ENCODE measurements around the gene NCAPG2. TPM values are rescaled to one million over a fixed set of nuclear protein-coding genes. Genes with fewer than 3 reads are reported as not detected.

The NCAPG2 gene
- total and polyA plus RNA-seq, 2 of the 13 experiments (the other 11 are each of a cell fraction or from before 2014, with no cell fraction given) = 15.1 to 30.7 TPM

GRCh38 chr7:158623241-158623640 lies 81.4 kb downstream of the NCAPG2 start:
- ChIA-PET CTCF (ENCODE audit: low intra/inter-chr PET ratio, low total read pairs) (no interaction called here), POLR2A (no interaction called here)
- H3K9ac ChIP-seq (ENCODE audit: insufficient read depth, low read depth, low read length) = no peak overlapping the region
- H3K27me3 ChIP-seq (ENCODE audit: control insufficient read depth in 1 of 2, insufficient read depth in 2 of 2, low read length in 2 of 2) = no peaks in the 10 kb centered on the region
- no peaks in the 10 kb centered on the region for H3K36me3 ChIP-seq (replicated peaks in 1 of 2; ENCODE audit: control insufficient read depth in 1 of 2, insufficient read depth in 2 of 2, low read length in 2 of 2)
- H3K27ac ChIP-seq (ENCODE audit: extremely low read length, insufficient read depth, low read length) = no peak overlapping the region
- in situ Hi-C loops (cut with HindIII; ENCODE audit: extremely low pct_ligation_motif_present, low pct_unique_long_range_greater_than_20kb) = no loop called here
- no peaks in the 10 kb centered on the region for H3K9me3 ChIP-seq (ENCODE audit: low read length)
- no peaks in the 10 kb centered on the region for H4K20me1 ChIP-seq (ENCODE audit: insufficient read depth, low read length)
- ATAC-seq (no peak), DNase-seq (ENCODE audit: low spot score) (no peak), FAIRE-seq (no peak)
- no peak overlapping the region for H3K4me3 ChIP-seq (replicated peaks in 1 of 3; ENCODE audit: insufficient read depth in 1 of 3, low read depth in 2 of 3, low read length in 3 of 3)
- 99% methylated on average over 13 of the region's 13 CpGs for WGBS (ENCODE audit: low lambda C conversion rate)
- intact Hi-C loops (cut with micrococcal nuclease; ENCODE audit: unreplicated experiment) = no loop called here
- H3K4me2 ChIP-seq (ENCODE audit: low read depth, low read length) = no peak overlapping the region
- no TSS peak for BruUV-seq (replicated peaks)
- H3K79me2 ChIP-seq (ENCODE audit: insufficient read depth, low read length) = no peaks in the 10 kb centered on the region
- no peak overlapping the region for H2AFZ ChIP-seq (ENCODE audit: low read length)
- H3K4me1 ChIP-seq (ENCODE audit: insufficient read depth, low read length) = peaks cover 22% of the 10 kb centered on the region
- no peak for TF ChIP-seq TCF7 (IDR thresholded peaks at IDR 0.05; ENCODE audit: low read depth)
- TF ChIP-seq SNRNP70 (IDR thresholded peaks at IDR 0.05; ENCODE audit: low read depth, low read length) = no peak
- TF ChIP-seq ZNF577 (CRISPR knock-in tag; IDR thresholded peaks at IDR 0.05; ENCODE audit: borderline replicate concordance, low read depth) = no peak
- TF ChIP-seq ZBTB8A (CRISPR knock-in tag; IDR thresholded peaks at IDR 0.05; ENCODE audit: borderline replicate concordance, low read depth) = no peak
- no peak for TF ChIP-seq ZBTB34 (CRISPR knock-in tag; IDR thresholded peaks at IDR 0.05)
- no peak for TF ChIP-seq ZNF264 (CRISPR knock-in tag; IDR thresholded peaks at IDR 0.05)
- no peak for TF ChIP-seq SIX4 (CRISPR knock-in tag; IDR thresholded peaks at IDR 0.05)
- no peak for TF ChIP-seq KAT7 (CRISPR knock-in tag; IDR thresholded peaks at IDR 0.05; ENCODE audit: borderline replicate concordance)
- no peak for TF ChIP-seq ZFP1 (CRISPR knock-in tag; IDR thresholded peaks at IDR 0.05)
- TF ChIP-seq HNRNPL (IDR thresholded peaks at IDR 0.05; ENCODE audit: low read depth, low read length) = no peak
- no peak for TF ChIP-seq RFXANK (CRISPR knock-in tag; IDR thresholded peaks at IDR 0.05)
- TF ChIP-seq CBX1 (IDR thresholded peaks at IDR 0.05; ENCODE audit: low read depth) = no peak
- TF ChIP-seq ARHGAP35 (CRISPR knock-in tag; IDR thresholded peaks at IDR 0.05; ENCODE audit: borderline replicate concordance) = no peak
- TF ChIP-seq ZNF225 (CRISPR knock-in tag; IDR thresholded peaks at IDR 0.05) = no peak
- no peak for TF ChIP-seq SMC3 (IDR thresholded peaks at IDR 0.05; ENCODE audit: low read length)
- no peak for TF ChIP-seq BCLAF1 (IDR thresholded peaks at IDR 0.05)
- TF ChIP-seq, protein P1, sequence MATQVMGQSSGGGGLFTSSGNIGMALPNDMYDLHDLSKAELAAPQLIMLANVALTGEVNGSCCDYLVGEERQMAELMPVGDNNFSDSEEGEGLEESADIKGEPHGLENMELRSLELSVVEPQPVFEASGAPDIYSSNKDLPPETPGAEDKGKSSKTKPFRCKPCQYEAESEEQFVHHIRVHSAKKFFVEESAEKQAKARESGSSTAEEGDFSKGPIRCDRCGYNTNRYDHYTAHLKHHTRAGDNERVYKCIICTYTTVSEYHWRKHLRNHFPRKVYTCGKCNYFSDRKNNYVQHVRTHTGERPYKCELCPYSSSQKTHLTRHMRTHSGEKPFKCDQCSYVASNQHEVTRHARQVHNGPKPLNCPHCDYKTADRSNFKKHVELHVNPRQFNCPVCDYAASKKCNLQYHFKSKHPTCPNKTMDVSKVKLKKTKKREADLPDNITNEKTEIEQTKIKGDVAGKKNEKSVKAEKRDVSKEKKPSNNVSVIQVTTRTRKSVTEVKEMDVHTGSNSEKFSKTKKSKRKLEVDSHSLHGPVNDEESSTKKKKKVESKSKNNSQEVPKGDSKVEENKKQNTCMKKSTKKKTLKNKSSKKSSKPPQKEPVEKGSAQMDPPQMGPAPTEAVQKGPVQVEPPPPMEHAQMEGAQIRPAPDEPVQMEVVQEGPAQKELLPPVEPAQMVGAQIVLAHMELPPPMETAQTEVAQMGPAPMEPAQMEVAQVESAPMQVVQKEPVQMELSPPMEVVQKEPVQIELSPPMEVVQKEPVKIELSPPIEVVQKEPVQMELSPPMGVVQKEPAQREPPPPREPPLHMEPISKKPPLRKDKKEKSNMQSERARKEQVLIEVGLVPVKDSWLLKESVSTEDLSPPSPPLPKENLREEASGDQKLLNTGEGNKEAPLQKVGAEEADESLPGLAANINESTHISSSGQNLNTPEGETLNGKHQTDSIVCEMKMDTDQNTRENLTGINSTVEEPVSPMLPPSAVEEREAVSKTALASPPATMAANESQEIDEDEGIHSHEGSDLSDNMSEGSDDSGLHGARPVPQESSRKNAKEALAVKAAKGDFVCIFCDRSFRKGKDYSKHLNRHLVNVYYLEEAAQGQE (IDR thresholded peaks at IDR 0.05; ENCODE audit: borderline replicate concordance in 1 of 2, low read depth in 1 of 2, low read length in 2 of 2) = no peak
- no peak for TF ChIP-seq GZF1 (CRISPR knock-in tag; IDR thresholded peaks at IDR 0.05)

Data from HepG2 (cell line).